CD4-positive, alpha-beta T cell treated with Interleukin-4 for 4 hours (primary cell): ENCODE measurements around the gene ZBTB18.

Source experiments
- DNase-seq: peaks from one replicate; pipeline ENCODE4 v3.0.0-alpha.2; 2020

Gene ZBTB18

GRCh38 chr1:244092293-244092963 is 41.3 kb downstream of the ZBTB18 start:
- no peak for DNase-seq

GRCh38 chr1:244092964-244093638 is 42.0 kb downstream of the ZBTB18 start:
- DNase-seq: no peak

DNA sequence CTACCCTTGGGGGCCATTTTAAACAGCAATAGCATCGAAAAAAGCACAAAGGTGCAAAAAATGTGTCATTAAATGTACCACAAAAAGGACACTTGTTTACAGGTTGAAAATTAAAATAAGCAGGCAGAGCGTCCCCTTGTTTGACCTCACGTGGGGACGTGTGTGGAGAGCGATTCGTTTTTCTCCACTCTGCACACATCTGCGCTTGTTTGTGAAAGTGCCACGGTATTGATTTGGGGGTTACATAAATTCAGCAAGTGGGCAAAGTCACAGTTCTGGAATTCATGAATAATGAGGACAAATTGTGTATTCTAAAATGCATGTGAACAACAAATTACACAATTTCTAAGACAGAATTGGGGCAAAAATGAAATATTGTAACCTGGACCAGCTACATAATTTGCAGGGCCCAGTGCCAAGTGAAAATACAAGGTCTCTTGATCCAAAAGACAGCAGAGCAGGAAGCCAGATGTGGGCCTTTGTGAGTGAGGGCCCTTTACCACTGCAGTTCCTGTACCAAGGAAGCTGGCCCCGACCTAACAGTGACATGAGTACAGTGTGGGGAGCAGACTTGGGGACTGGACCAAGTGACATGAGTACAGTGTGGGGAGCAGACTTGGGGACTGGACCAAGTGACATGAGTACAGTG is 43.9 kb downstream of the ZBTB18 start:
- no peak for DNase-seq

- no peak for DNase-seq
Observed at GRCh38 chr1:244095529-244095911, 44.4 kb downstream of the ZBTB18 start.

DNA sequence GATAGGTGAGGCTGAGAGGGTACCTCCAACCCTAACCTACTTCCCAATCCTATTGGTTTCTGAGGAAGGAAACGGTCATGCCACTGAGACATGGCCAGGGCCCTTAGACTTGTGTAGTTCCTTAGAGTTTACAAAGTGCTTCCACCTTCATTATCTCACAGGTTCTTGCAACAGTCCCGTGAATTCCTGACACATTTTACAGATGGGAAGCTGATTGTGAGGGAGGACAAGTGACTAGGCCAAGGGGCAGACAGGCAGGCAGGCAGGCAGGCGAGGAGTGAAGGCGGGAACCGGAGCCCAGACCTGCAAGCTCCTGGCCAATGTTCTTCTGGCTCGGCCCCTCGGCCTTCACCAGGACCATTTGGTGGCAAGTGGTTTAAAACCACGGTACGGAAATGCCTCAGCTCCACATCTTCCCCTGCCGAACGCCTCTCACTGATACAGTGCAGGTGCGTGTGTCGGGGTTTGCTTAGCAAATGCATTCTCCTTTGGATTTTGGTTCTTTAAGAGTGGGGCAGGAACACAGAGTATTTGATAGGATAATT is 45.1 kb downstream of the ZBTB18 start:
- DNase-seq: no peak

GRCh38 chr1:244096691-244097090 is 45.6 kb downstream of the ZBTB18 start:
- no peak for DNase-seq

GRCh38 chr1:244097523-244098405 is 46.7 kb downstream of the ZBTB18 start:
- no peak for DNase-seq

DNA sequence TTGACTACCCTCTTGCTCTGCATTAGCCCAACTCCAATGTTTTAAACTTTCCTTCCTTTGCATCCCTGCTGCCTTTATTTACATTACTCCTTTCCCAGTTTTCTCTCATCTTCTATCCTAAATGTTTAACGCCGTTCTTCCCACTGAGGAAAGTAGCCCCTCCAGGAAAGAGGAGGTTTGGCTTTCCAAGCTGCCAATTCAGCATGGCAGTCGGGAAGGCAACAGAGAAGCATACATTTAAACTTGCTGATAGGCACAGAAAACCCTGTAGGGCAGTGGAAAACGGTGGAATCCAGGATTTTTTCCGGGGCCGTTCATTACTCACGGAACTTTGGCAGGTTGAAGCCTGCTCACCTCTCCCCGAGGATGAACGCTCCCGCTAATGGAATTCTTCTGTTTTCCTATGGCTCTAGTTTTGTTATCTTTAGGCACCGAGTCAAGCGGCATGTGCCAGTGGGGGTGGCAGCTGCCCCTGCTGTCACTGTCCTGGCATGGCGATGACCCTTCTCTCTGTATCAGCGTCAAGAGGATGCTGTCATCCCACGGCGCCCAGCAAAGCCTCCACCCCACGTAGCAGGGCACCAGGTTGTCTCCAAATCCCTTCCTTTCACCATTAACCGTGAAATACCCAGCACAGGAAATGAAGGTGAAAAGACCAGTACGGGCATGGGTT is 48.3 kb downstream of the ZBTB18 start:
- DNase-seq: no peak

DNA sequence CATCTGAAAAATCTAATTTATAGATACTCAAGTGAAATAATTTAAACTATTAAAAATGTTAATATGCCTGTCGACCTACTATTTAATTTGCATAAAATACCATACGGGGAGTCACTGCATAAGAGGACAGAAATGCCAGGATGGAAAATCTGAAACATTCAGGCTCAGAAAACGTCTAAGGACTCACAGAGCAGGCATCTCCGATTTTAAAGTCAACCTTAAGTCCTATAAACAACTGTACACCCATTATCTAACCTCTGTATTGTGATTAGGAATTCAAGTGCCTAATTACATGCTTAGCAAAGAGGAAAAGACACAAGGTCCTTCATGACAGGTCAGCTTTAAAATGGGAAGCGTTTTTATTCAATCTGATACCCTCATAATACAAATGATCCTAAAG is 49.2 kb downstream of the ZBTB18 start:
- DNase-seq: no peak

GRCh38 chr1:244100704-244101453 is 49.8 kb downstream of the ZBTB18 start:
- no peak for DNase-seq

DNA sequence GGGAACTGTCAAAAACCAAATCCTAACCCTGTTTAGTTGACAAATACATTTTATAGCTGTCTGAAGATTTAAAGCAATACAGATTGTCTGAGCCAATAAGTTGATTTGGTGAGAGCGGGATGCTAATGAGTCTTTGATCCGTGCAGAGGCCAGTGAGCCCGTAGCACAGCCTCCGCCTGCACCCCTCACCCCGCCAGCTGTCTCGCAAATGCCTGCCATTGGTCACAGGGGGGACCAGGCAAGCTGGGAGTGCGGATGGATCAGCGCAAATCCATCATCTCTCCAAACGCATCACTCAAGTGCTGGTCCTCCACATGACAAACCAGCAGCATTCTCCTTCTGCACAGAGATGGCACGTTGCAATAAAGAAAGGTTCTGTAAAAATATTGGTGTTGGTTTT is 51.0 kb downstream of the ZBTB18 start:
- DNase-seq: no peak

GRCh38 chr1:244102468-244102867 is 51.4 kb downstream of the ZBTB18 start:
- no peak for DNase-seq

GRCh38 chr1:244104309-244105060 is 53.4 kb downstream of the ZBTB18 start:
- DNase-seq: no peak

- no peak for DNase-seq
Observed at GRCh38 chr1:244106176-244106575, 55.1 kb downstream of the ZBTB18 start.
